Measurements from ENCODE around the gene GUCA1A. TPM values are rescaled to one million over a fixed set of nuclear protein-coding genes. Genes with fewer than 3 reads are reported as not detected.

Gene GUCA1A
- total and polyA plus RNA-seq, 4 donors, result 0.02 to 0.04 TPM; not detected in 2

DNA sequence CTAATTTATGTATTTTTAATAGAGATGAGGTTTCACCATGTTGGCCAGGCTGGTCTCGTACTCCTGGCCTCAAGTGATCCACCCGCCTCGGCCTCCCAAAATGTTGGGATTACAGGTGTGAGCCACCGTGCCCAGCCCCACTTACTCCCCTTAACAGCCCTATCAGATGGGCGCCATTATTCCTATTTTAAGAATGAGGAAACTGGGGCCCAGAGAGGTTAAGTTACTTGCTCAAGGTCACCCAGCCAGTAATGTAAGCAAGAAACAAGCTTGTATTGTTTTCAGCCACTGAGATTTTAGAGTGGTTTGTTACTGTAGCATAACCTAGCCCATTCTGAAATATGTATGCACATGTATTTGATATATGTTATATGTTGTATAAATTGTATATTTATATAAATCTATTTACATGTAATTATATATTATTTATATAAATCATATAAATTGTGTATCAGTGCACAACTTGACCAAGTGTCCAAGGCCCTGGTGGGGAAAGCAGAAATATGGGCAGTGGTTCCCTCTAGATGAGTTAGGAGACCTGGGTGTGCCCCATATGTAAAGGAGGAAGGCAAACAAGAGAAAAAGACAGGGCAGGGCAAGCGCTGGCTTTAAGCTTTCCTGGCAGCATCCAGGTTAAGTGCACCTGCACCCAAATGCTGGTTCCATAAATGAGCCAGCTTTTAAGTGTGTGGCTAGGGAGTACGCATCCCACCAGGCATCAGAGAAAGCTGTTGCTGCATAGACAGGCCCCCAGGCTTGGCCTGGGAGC is 1.2 kb upstream of the GUCA1A start:
- H3K27me3 ChIP-seq (ENCODE audit: control insufficient read depth in 3 of 3, insufficient read depth in 3 of 3, low read length in 2 of 3), result no peaks in the 10 kb centered on the region
- DNase-seq, result no peak
- H3K9me3 ChIP-seq (ENCODE audit: control insufficient read depth in 4 of 4, insufficient read depth in 3 of 4, low read length in 3 of 4), result no peaks in the 10 kb centered on the region
- H3K36me3 ChIP-seq (ENCODE audit: control insufficient read depth in 4 of 4, insufficient read depth in 4 of 4, low read length in 4 of 4), result no peaks in the 10 kb centered on the region
- H3K27ac ChIP-seq (ENCODE audit: low read depth in 1 of 2, low read length in 1 of 2), result no peak overlapping the region
- WGBS, 2 donors, result 90 to 97% methylated on average over 7 of the region's 7 CpGs
- no peaks in the 10 kb centered on the region for H3K4me1 ChIP-seq (ENCODE audit: control insufficient read depth in 5 of 5, insufficient read depth in 5 of 5, low read length in 5 of 5)
- ATAC-seq (ENCODE audit: insufficient read depth, low FRiP score), result no peak
- no peak overlapping the region for H3K4me3 ChIP-seq
- H3K9ac ChIP-seq (ENCODE audit: insufficient read depth in 1 of 2, low read length in 2 of 2), result no peak overlapping the region
- TF ChIP-seq, protein P1, sequence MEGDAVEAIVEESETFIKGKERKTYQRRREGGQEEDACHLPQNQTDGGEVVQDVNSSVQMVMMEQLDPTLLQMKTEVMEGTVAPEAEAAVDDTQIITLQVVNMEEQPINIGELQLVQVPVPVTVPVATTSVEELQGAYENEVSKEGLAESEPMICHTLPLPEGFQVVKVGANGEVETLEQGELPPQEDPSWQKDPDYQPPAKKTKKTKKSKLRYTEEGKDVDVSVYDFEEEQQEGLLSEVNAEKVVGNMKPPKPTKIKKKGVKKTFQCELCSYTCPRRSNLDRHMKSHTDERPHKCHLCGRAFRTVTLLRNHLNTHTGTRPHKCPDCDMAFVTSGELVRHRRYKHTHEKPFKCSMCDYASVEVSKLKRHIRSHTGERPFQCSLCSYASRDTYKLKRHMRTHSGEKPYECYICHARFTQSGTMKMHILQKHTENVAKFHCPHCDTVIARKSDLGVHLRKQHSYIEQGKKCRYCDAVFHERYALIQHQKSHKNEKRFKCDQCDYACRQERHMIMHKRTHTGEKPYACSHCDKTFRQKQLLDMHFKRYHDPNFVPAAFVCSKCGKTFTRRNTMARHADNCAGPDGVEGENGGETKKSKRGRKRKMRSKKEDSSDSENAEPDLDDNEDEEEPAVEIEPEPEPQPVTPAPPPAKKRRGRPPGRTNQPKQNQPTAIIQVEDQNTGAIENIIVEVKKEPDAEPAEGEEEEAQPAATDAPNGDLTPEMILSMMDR (IDR thresholded peaks at IDR 0.05; ENCODE audit: control extremely low read depth, extremely low read depth), result no peak

DNA sequence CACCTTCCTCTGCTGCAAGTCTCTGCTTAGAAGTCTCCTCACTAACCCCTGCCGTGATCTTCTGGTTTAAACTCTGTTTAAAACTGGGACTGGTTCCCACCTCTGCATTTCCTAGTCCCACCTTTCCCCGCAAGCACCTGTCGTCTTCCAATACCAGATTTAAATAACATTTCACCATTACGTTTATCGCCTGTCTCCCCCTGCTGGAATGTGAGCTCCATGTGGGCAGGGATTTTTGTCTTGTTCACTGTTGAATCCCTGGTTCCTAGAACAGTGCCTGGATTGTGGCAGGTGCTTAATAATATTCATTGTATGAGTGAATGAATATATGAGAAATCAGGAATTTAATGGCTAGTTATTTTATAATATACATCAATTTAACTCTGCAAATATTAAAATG is 2.7 kb downstream of the GUCA1A start:
- H3K9me3 ChIP-seq (ENCODE audit: control insufficient read depth in 4 of 4, insufficient read depth in 3 of 4, low read length in 3 of 4), result no peaks in the 10 kb centered on the region
- ATAC-seq (ENCODE audit: insufficient read depth, low FRiP score), result no peak
- no peaks in the 10 kb centered on the region for H3K27me3 ChIP-seq (ENCODE audit: control insufficient read depth in 3 of 3, insufficient read depth in 3 of 3, low read length in 2 of 3)
- peaks cover 0 to 6% (median 0%) of the 10 kb centered on the region in 5 donors for H3K4me1 ChIP-seq (ENCODE audit: control insufficient read depth in 5 of 5, insufficient read depth in 5 of 5, low read length in 5 of 5)
- no peak for DNase-seq
- no peak overlapping the region for H3K27ac ChIP-seq (ENCODE audit: low read depth in 1 of 2, low read length in 1 of 2)
- no peaks in the 10 kb centered on the region for H3K36me3 ChIP-seq (ENCODE audit: control insufficient read depth in 4 of 4, insufficient read depth in 4 of 4, low read length in 4 of 4)
- H3K9ac ChIP-seq (ENCODE audit: insufficient read depth in 1 of 2, low read length in 2 of 2), result no peak overlapping the region
- H3K4me3 ChIP-seq, result no peak overlapping the region
- WGBS, 2 donors, result 72 to 78% methylated on average over 5 of the region's 5 CpGs
- TF ChIP-seq, protein P1 (IDR thresholded peaks at IDR 0.05; ENCODE audit: control extremely low read depth, extremely low read depth), result no peak

DNA sequence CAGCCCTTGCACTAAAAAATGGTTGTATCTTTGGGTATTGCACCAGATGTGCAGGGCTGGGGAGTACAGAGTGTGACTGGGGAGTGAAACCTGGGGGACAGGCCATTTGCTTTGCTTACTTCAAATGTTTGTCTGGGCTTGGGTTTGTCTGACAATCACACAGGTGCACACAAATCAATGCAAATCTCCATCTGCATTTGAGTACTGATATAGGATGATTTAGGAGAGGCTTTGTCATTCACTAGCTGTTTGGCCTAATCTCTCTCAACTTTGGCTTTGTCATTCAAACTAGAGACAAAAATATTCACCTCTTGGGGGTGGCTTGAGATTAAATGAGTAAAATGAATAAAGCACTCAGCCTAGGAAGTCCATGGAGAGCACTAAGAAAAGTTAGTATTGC is 3.8 kb downstream of the GUCA1A start:
- ATAC-seq (ENCODE audit: insufficient read depth, low FRiP score), result no peak

More for the DNA sequence above, 3.8 kb downstream of the GUCA1A start:
- H3K36me3 ChIP-seq (ENCODE audit: control insufficient read depth in 4 of 4, insufficient read depth in 4 of 4, low read length in 4 of 4), result no peaks in the 10 kb centered on the region
- H3K27me3 ChIP-seq (ENCODE audit: control insufficient read depth in 3 of 3, insufficient read depth in 3 of 3, low read length in 2 of 3), result no peaks in the 10 kb centered on the region
- no peak overlapping the region for H3K4me3 ChIP-seq
- TF ChIP-seq, protein P1 (IDR thresholded peaks at IDR 0.05; ENCODE audit: control extremely low read depth, extremely low read depth), result no peak
- no peak overlapping the region for H3K9ac ChIP-seq (ENCODE audit: insufficient read depth in 1 of 2, low read length in 2 of 2)
- no peaks in the 10 kb centered on the region for H3K9me3 ChIP-seq (ENCODE audit: control insufficient read depth in 4 of 4, insufficient read depth in 3 of 4, low read length in 3 of 4)
- no peak for DNase-seq
- H3K4me1 ChIP-seq (ENCODE audit: control insufficient read depth in 5 of 5, insufficient read depth in 5 of 5, low read length in 5 of 5), result peaks cover 0 to 6% (median 0%) of the 10 kb centered on the region in 5 donors
- no peak overlapping the region for H3K27ac ChIP-seq (ENCODE audit: low read depth in 1 of 2, low read length in 1 of 2)

Measured in lung (tissue), 12 donors.